Gastrocnemius medialis (tissue), 4 donors: ENCODE data around the gene ZIC1. TPM values are rescaled to one million over a fixed set of nuclear protein-coding genes. Genes with fewer than 3 reads are reported as not detected.

Source experiments
- ATAC-seq, 2 donors: fragments of 150-250 bp; one replicate each; pipeline ENCODE4 v1.9.1; 2016
- DNase-seq, 2 donors: peaks; one replicate each; pipeline ENCODE4 v3.0.0-alpha.2; 2019
- H3K27ac ChIP-seq, 4 donors: fragments of 200-600 bp; sonication (generic); 1 replicate in 1 of 4; 2 replicates in 3 of 4; pipeline ENCODE4 v1.5.1; 2016 to 2018; ENCODE audit warnings: mild to moderate bottlenecking in 2 of 4, moderate library complexity in 1 of 4
- H3K27me3 ChIP-seq, 3 donors: fragments of 200-600 bp; sonication (generic) in 2 of 3; 1 replicate in 1 of 3; 2 replicates in 2 of 3; pipeline versions ENCODE4 v1.5.1 to v1.6.0; 2016 to 2019; ENCODE audit warnings: mild to moderate bottlenecking in 1 of 3, moderate library complexity in 1 of 3
- H3K36me3 ChIP-seq, 2 donors: fragments of 200-600 bp; sonication (generic) in 1 of 2; one replicate each; pipeline ENCODE4 v1.5.1; 2017 to 2018
- H3K4me1 ChIP-seq, 2 donors: fragments of 200-600 bp; sonication (generic) in 1 of 2; one replicate each; pipeline ENCODE4 v1.5.1; 2016 to 2017; ENCODE audit warnings: mild to moderate bottlenecking in 2 of 2
- H3K4me3 ChIP-seq, 4 donors: fragments of 200-600 bp; sonication (generic) in 3 of 4; 1 replicate in 1 of 4; 2 replicates in 3 of 4; pipeline ENCODE4 v1.5.1; 2016 to 2019; ENCODE audit warnings: mild to moderate bottlenecking in 2 of 4
- H3K9me3 ChIP-seq, 3 donors: fragments of 200-600 bp; sonication (generic) in 2 of 3; 1 replicate in 1 of 3; 2 replicates in 2 of 3; pipeline ENCODE4 v1.5.1; 2016 to 2019
- CTCF ChIP-seq, 5 experiments: fragments of 450-650 bp in 3 of 5; fragments of 200-600 bp in 2 of 5; sonication (generic) in 2 of 5; IDR thresholded peaks in 4 of 5; conservative IDR thresholded peaks in 1 of 5; 1 replicate in 4 of 5; 2 replicates in 1 of 5; pipeline ENCODE4 v1.5.1; 2016 to 2019; ENCODE audit warnings: antibody characterized with exemption in 5 of 5, mild to moderate bottlenecking in 3 of 5, moderate library complexity in 3 of 5
- POLR2A ChIP-seq, 2 donors: fragments of 450-650 bp; IDR thresholded peaks; one replicate each; pipeline ENCODE4 v1.6.1; 2017; ENCODE audit warnings: antibody characterized with exemption in 2 of 2, mild to moderate bottlenecking in 2 of 2, moderate library complexity in 2 of 2
- in situ Hi-C, 4 donors: fragments of 200-750 bp; cut with MboI; loops; one replicate each; pipeline versions ENCODE4 v1.15.0 to v1.8.0; 2017; ENCODE audit warnings: low sequenced_read_pairs in 4 of 4
- intact Hi-C: fragments of 100-400 bp; cut with DNase I; formaldehyde crosslinking; loops from one replicate; pipeline ENCODE4 v1.15.1; 2023; ENCODE audit warnings: low total_unique reads
- total RNA-seq, 4 donors: library from RNA; depleted of rRNA; stranded (reverse); fragments of >200 nt; gene quantifications; one replicate each; pipeline versions ENCODE4 v1.1.0 to v1.2.3, GENCODE V29; 2016

ZIC1 gene
- total RNA-seq, 4 donors from 2014 or later, result 3.3 to 5.2 (median 4.3) TPM

DNA sequence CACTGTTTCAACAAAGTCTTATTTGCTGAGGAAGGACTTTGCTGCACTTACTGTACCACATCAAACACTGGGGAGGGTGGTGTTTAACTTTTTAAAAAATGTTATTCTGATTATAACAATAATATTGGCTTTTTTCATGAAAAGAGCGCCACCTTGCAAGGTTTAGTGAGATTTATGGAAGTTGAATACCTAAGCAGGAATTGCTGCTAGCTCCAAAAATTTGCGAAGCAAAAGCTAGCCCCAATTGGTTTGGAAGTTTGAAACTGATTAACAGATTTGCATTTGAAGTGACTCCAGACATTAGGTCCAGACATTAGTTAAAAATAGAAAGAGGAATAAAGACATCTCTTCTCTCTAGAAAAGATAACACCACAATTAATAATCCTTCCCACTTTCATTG lies 6.7 kb downstream of the ZIC1 start:
- TF ChIP-seq CTCF (IDR thresholded peaks at IDR 0.05 in 4 of 5, conservative IDR thresholded peaks at IDR 0.05 in 1 of 5), result peak in 1 of 5 experiments; percentile 8
- no peak for TF ChIP-seq POLR2A (IDR thresholded peaks at IDR 0.05)
- ATAC-seq, result no peak
- Histone ChIP-seq H3K27me3 (peaks cover 0 to 37% (median 6%) of the 10 kb centered on the region in 3 donors), H3K36me3 (no peaks in the 10 kb centered on the region), H3K27ac (peak overlapping the region in 2 of 4 donors; percentile 79 to 85), H3K9me3 (no peaks in the 10 kb centered on the region), H3K4me1 (peaks cover 17 to 19% of the 10 kb centered on the region in 2 donors), H3K4me3 (peak overlapping the region in 1 of 4 donors; percentile 42)
- intact Hi-C loops (loop anchor here (10.0 kb wide), 1 partner anchor 239 kb away; no protein-coding TSS in a partner anchor), in situ Hi-C loops (no loop called here)
- no peak for DNase-seq

- no peak for TF ChIP-seq POLR2A (IDR thresholded peaks at IDR 0.05)
- no peak for TF ChIP-seq CTCF (IDR thresholded peaks at IDR 0.05 in 4 of 5, conservative IDR thresholded peaks at IDR 0.05 in 1 of 5)
- DNase-seq (no peak), ATAC-seq (no peak)
- H3K36me3 ChIP-seq, result no peaks in the 10 kb centered on the region
- intact Hi-C loops, result loop anchor here (10.0 kb wide), 1 partner anchor 238 kb away; no protein-coding TSS in a partner anchor
- no peak overlapping the region for H3K4me3 ChIP-seq
- H3K27me3 ChIP-seq, result peaks cover 0 to 37% (median 7%) of the 10 kb centered on the region in 3 donors
- no peaks in the 10 kb centered on the region for H3K9me3 ChIP-seq
- H3K27ac ChIP-seq, result peak overlapping the region in 2 of 4 donors; percentile 34 to 79
- H3K4me1 ChIP-seq, result peaks cover 11 to 13% of the 10 kb centered on the region in 2 donors
- in situ Hi-C loops, result no loop called here
Observed at GRCh38 chr3:147416931-147417330, 7.8 kb downstream of the ZIC1 start.

DNA sequence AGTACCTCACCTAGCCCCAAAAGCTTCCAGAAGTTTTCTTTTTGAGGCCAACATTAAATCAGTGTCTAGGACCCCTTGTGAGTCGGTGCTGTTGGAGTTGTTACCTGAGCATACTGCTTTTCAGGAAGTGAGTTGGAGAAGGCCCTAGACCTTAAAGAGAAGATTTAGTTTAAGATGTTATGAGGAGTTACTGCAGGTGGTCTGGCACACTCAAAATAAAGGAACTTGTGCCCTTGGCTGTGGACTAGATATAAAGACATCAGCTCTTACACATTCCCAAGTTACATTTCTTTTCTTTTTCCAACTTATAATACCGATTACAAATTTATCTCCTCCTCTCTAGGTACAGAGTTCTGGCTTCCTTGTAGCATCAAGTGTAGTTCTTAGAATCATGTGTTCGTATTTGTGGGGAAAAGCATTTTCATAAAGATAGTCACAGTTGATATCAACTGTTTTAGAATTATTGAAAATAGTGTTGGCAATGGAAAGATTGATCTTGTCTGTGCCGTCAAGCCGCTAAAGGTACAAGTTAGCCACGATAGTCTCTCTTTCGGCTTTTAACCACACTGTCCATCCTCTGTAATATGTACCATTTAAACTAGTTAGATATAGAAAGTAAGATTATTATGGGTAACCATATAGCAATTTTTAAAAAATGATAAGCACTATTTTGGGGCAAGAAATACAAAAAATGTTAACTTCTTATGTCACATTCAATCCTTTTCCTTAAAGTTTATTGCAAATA lies 8.6 kb downstream of the ZIC1 start:
- Histone ChIP-seq H3K27me3 (peaks cover 3 to 35% (median 3%) of the 10 kb centered on the region in 3 donors), H3K27ac (peak overlapping the region; percentile 77 to 80 (median 79)), H3K36me3 (no peaks in the 10 kb centered on the region), H3K9me3 (no peaks in the 10 kb centered on the region), H3K4me3 (no peak overlapping the region), H3K4me1 (peaks cover 11 to 19% of the 10 kb centered on the region in 2 donors)
- no peak for DNase-seq
- in situ Hi-C loops, result no loop called here
- TF ChIP-seq POLR2A (IDR thresholded peaks at IDR 0.05) (no peak), CTCF (IDR thresholded peaks at IDR 0.05 in 4 of 5, conservative IDR thresholded peaks at IDR 0.05 in 1 of 5) (no peak)
- no peak for ATAC-seq
- intact Hi-C loops, result loop anchor here (2.0 to 10.0 kb wide), 2 partner anchors 25 to 237 kb away; no protein-coding TSS in a partner anchor

- intact Hi-C loops, result loop anchor here (2.0 to 10.0 kb wide), 2 partner anchors 26 to 236 kb away; no protein-coding TSS in a partner anchor
Observed at GRCh38 chr3:147418371-147418781, 9.2 kb downstream of the ZIC1 start.

More at GRCh38 chr3:147418371-147418781, 9.2 kb downstream of the ZIC1 start:
- H3K4me1 ChIP-seq, result peaks cover 11 to 13% of the 10 kb centered on the region in 2 donors
- peak overlapping the region; percentile 50 to 66 (median 57) for H3K4me3 ChIP-seq
- DNase-seq (no peak), ATAC-seq (peak in 1 of 2 donors; percentile 49)
- H3K9me3 ChIP-seq, result no peaks in the 10 kb centered on the region
- TF ChIP-seq POLR2A (IDR thresholded peaks at IDR 0.05) (no peak), CTCF (IDR thresholded peaks at IDR 0.05 in 4 of 5, conservative IDR thresholded peaks at IDR 0.05 in 1 of 5) (no peak)
- no peaks in the 10 kb centered on the region for H3K36me3 ChIP-seq
- peaks cover 3 to 30% (median 3%) of the 10 kb centered on the region in 3 donors for H3K27me3 ChIP-seq
- H3K27ac ChIP-seq, result peak overlapping the region; percentile 77 to 80 (median 79)
- in situ Hi-C loops, result no loop called here
